NT2/D1 (cell line): ENCODE measurements around the gene IGLL1.
"Not testable (repeated sequence)": the region's sequence is repeated elsewhere in the genome, so short reads cannot be mapped to it uniquely, and the experiment has no call there.

Experiments used
- DNase-seq: peaks from one replicate; pipeline ENCODE4 v3.0.0-alpha.2; 2011; ENCODE audit warnings: low read depth, low spot score
- H3K27me3 ChIP-seq: 2 replicates; pipeline ENCODE4 v1.6.0; 2011; ENCODE audit warnings: mild to moderate bottlenecking; ENCODE audit not compliant: insufficient read length, insufficient read depth
- H3K36me3 ChIP-seq: 2 replicates; pipeline ENCODE4 v1.6.1; 2011; ENCODE audit warnings: mild to moderate bottlenecking, low read length, mixed read lengths; ENCODE audit not compliant: insufficient read depth, insufficient read length
- H3K4me1 ChIP-seq: 2 replicates; pipeline ENCODE4 v1.5.1; 2011; ENCODE audit not compliant: insufficient read depth, insufficient read length
- H3K4me3 ChIP-seq: 2 replicates; pipeline ENCODE4 v1.5.1; 2011; ENCODE audit warnings: low read depth; ENCODE audit not compliant: insufficient read length
- H3K9ac ChIP-seq: 2 replicates; pipeline ENCODE4 v1.6.0; 2011; ENCODE audit warnings: low read depth; ENCODE audit not compliant: insufficient read length
- H3K9me3 ChIP-seq: 2 replicates; pipeline ENCODE4 v1.5.1; 2011; ENCODE audit warnings: mild to moderate bottlenecking, low read length; ENCODE audit not compliant: insufficient read depth
- SUZ12 ChIP-seq: IDR thresholded peaks from 2 replicates; pipeline ENCODE4 v1.6.1; 2011; ENCODE audit not compliant: insufficient read length, insufficient read depth; ENCODE audit errors: extremely low read depth
- YY1 ChIP-seq: IDR thresholded peaks from 2 replicates; pipeline ENCODE4 v1.6.1; 2011; ENCODE audit not compliant: insufficient read length, insufficient read depth
- ZNF274 ChIP-seq: IDR thresholded peaks from 2 replicates; pipeline ENCODE4 v1.6.1; 2011; ENCODE audit warnings: mild to moderate bottlenecking, low read depth, low read length

Gene IGLL1

DNA sequence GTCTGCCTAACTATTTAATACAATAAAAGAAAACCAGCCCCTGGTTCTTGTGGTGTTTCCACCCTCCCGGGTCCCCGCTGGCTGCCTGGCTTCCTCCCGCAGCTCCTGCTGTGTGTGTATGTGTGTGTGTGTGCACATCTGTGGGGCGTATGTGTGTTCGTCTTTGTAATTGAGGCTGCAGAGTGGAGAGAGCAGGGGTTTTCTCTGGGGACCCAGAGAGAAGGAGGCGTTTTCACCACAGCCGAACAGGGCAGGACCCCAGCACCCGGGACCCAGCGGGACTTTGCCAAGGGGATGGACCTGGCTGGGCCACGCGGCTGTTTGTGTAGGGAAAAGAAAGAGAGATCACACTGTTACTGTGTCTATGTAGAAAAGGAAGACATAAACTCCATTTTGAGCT is 42.7 kb downstream of the IGLL1 start:
- Histone ChIP-seq H3K36me3 (peaks cover 24% of the 10 kb centered on the region), H3K9ac (peak overlapping the region; percentile 96), H3K4me1 (peaks cover 17% of the 10 kb centered on the region), H3K4me3 (peak overlapping the region; percentile 86), H3K27me3 (no peaks in the 10 kb centered on the region), H3K9me3 (no peaks in the 10 kb centered on the region)
- TF ChIP-seq SUZ12 (no peak), YY1 (no peak), ZNF274 (no peak)
- DNase-seq, result no peak

DNA sequence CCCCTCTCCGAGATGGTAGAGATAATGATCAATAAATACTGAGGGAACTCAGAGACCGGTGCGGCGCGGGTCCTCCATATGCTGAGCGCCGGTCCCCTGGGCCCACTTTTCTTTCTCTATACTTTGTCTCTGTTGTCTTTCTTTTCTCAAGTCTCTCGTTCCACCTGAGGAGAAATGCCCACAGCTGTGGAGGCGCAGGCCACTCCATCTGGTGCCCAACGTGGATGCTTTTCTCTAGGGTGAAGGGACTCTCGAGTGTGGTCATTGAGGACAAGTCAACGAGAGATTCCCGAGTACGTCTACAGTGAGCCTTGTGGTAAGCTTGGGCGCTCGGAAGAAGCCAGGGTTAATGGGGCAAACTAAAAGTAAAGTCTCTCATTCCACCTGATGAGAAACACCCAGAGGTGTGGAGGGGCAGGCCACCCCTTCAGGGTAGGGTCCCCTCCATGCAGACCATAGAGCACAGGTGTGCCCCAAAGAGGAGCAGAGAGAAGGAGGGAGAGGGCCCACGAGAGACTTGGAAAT is 43.2 kb downstream of the IGLL1 start:
- Histone ChIP-seq H3K4me3 (peak overlapping the region; percentile 86), H3K9ac (peak overlapping the region; percentile 96), H3K4me1 (peaks cover 19% of the 10 kb centered on the region), H3K36me3 (peaks cover 24% of the 10 kb centered on the region), H3K9me3 (no peaks in the 10 kb centered on the region), H3K27me3 (no peaks in the 10 kb centered on the region)
- no peak for TF ChIP-seq SUZ12
- no peak for DNase-seq

DNA sequence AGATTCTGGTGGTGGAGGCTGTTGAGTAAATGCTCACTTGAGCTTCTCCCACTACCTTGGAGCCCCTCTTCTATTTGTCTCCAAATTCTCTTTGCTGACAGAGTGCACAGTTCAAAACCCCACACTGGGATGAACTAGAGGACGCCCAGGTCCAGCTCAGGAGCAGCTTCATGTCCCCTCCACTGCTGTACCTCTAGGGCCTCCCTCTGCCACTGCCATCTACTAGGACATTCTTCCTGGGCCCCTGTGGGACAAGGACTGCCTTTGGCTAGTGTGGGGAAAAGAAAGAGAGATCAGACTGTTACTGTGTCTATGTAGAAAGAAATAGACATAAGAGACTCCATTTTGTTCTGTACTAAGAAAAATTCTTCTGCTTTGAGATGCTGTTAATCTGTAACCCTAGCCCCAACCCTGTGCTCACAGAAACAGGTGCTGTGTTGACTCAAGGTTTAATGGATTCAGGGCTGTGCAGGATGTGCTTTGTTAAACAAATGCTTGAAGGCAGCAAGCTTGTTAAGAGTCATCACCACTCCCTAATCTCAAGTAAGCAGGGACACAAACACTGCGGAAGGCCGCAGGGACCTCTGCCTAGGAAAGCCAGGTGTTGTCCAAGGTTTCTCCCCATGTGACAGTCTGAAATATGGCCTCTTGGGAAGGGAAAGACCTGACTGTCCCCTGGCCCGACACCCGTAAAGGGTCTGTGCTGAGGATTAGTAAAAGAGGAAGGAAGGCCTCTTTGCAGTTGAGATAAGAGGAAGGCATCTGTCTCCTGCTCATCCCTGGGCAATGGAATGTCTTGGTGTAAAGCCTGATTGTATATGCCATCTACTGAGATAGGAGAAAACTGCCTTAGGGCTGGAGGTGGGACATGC is 44.1 kb downstream of the IGLL1 start:
- Histone ChIP-seq H3K4me1 (peaks cover 25% of the 10 kb centered on the region), H3K36me3 (peaks cover 20% of the 10 kb centered on the region), H3K9ac (peak overlapping the region; percentile 25)
- DNase-seq, H3K27me3 ChIP-seq, H3K4me3 ChIP-seq, H3K9me3 ChIP-seq: not testable (repeated sequence)

DNA sequence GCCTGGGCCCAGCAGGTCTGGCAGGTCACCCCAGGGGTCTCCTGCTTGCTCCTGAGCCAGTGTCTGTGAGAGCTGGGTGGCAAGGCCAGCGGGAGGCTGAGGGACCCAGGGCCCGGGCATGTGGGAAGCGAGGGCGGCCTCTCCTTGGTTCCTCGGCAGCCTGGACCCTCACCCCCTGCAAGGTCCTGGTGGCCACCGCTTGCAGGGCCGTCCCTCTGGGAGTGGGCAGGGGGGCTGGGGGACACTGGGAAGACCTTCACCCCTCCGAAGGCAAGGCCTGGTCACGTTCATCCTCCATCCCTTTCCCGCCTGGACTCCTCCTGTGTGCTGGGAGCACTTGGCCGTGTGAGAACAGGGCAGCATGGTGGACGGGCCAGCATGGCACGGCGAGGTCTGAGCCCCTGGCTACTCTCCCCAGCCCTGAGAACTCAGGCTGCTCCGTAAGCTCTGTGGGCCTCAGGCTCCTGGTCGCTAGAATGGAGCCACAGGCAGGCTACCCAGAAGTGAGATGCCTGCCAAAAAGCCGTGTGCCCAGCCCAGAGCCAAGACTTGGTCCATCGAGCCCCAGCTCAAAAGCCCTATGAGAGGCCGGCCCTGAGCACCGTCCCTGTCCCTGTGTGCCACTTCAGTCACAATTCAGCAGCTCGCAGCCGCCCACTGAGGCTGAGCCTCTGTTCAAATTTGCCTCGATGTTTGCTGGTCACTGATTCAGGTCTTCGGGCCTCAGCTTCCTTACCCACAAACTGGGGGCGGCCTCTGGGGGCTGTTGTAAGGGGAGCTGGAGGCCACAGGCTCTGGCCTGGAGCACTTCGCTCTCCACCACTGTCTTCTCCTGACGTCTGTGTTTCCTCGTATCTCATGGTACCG is 45.0 kb downstream of the IGLL1 start:
- H3K4me3 ChIP-seq, result no peak overlapping the region
- H3K36me3 ChIP-seq, result peaks cover 20% of the 10 kb centered on the region
- H3K9me3 ChIP-seq, result no peaks in the 10 kb centered on the region
- H3K9ac ChIP-seq, result peak overlapping the region; percentile 25
- peaks cover 28% of the 10 kb centered on the region for H3K4me1 ChIP-seq
- no peaks in the 10 kb centered on the region for H3K27me3 ChIP-seq
- no peak for DNase-seq
- TF ChIP-seq YY1, result no peak
- no peak for TF ChIP-seq ZNF274
- TF ChIP-seq SUZ12, result no peak

DNA sequence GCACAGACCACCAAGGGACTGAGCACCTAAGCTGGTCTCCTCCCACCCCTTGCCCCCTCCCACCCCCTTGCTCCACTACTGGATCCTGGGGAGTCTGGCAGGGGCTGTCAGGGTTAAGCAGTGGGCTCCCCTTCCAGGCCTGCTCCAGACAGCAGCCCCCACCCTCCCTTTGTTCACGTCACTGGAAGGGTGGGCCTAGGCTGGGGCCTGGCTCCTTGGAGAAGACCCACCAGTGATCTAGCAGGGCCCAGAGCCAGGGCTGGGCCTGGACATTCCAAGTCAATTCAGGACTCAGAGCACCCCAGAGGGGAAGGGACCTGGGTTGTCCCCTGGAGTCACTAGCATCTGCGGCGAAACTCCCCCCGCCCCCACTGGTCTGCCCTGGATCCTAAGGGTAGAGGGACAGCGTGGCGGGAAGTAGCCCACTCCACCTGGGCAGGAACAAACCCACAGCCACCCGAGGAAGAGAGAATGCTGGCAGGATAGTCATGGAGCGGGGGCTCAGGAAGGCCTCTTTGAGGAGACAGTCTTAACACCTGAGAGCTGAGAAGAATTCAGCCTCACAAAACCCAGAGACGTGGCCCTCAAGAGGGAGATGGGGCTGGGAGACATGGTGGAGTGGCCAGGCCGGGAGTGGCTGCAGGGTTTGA is 45.8 kb downstream of the IGLL1 start:
- H3K4me1 ChIP-seq, result peaks cover 32% of the 10 kb centered on the region
- peaks cover 19% of the 10 kb centered on the region for H3K36me3 ChIP-seq
- no peaks in the 10 kb centered on the region for H3K9me3 ChIP-seq
- no peak for TF ChIP-seq SUZ12
- no peak for TF ChIP-seq ZNF274
- no peak for TF ChIP-seq YY1
- no peak for DNase-seq
- peak overlapping the region; percentile 64 for H3K9ac ChIP-seq
- H3K27me3 ChIP-seq, result no peaks in the 10 kb centered on the region
- H3K4me3 ChIP-seq, result no peak overlapping the region

DNA sequence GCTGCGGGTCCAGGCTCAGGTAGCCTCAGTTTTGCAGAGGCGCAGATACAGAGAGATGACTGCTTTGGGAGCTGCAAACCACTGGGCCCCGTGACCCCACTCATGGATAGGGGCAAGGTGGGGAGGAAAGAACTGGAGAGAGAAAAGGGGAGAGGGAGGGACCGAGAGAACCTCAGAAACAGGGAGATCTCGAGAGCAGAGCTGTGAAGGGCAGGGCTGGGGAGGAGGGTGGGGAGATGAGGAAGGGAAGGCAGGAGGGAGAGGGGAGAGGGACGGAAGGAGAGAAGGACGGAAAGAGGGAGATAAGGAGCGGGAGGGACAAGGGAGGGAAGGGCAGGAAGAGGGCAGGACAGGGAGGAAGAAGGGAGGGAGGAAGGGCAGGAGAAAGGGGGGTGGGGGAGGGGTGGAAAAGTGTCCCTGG is 46.3 kb downstream of the IGLL1 start:
- Histone ChIP-seq H3K9ac (peak overlapping the region; percentile 76), H3K4me3 (peak overlapping the region; percentile 11), H3K4me1 (peaks cover 34% of the 10 kb centered on the region), H3K27me3 (no peaks in the 10 kb centered on the region), H3K36me3 (peaks cover 15% of the 10 kb centered on the region), H3K9me3 (no peaks in the 10 kb centered on the region)
- TF ChIP-seq YY1, result no peak
- TF ChIP-seq ZNF274, result no peak
- no peak for TF ChIP-seq SUZ12
- DNase-seq, result no peak

DNA sequence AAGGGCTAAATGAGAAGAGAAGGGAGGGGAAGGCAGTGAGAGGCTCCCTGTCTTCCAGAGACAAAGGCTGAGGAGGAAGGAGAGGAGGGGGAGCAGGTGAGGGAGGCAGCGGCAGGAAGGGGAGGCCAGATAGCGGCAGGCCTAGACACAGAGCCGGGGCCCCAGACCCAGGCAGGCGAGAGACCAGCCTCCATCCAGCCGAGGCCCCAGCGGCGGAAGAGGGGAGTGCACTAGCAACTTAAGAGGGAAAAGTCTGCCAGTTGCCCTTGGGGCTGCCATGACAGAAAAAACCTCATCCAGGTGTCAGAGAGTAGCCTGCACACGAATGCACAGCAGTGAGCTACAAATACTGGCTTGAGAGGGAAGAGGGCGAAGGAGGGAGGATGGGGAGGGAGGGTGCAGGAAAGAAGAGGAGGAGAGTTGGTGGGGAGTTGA is 46.7 kb downstream of the IGLL1 start:
- H3K27me3 ChIP-seq, result no peaks in the 10 kb centered on the region
- no peak overlapping the region for H3K4me3 ChIP-seq
- peak overlapping the region; percentile 76 for H3K9ac ChIP-seq
- DNase-seq, result peak; percentile 68
- no peaks in the 10 kb centered on the region for H3K9me3 ChIP-seq
- peaks cover 34% of the 10 kb centered on the region for H3K4me1 ChIP-seq
- peaks cover 12% of the 10 kb centered on the region for H3K36me3 ChIP-seq
- no peak for TF ChIP-seq ZNF274
